GM06990 (cell line): ENCODE data around the gene SLC16A14.

ENCODE experiments used
- DNase-seq: peaks from one replicate; pipeline ENCODE4 v3.0.0-alpha.2; 2011; ENCODE audit not compliant: insufficient read length; ENCODE audit errors: extremely low read depth
- H3K27me3 ChIP-seq: replicated peaks from 2 replicates; pipeline ENCODE4 v1.6.0; 2011; ENCODE audit warnings: low read length; ENCODE audit not compliant: control insufficient read depth, insufficient read depth
- H3K36me3 ChIP-seq: 2 replicates; pipeline ENCODE4 v1.5.1; 2011; ENCODE audit warnings: low read length; ENCODE audit not compliant: control insufficient read depth, insufficient read depth
- H3K4me3 ChIP-seq: replicated peaks from 2 replicates; pipeline ENCODE4 v1.5.1; 2011; ENCODE audit warnings: low read depth, mild to moderate bottlenecking, control low read depth, low read length
- CTCF ChIP-seq: IDR thresholded peaks from 2 replicates; pipeline ENCODE4 v1.5.1; 2011; ENCODE audit warnings: low read length, control low read depth, mild to moderate bottlenecking, inconsistent platforms; ENCODE audit not compliant: insufficient read depth, poor library complexity, severe bottlenecking

The SLC16A14 gene

GRCh38 chr2:230068016-230068650 lies 591 bp downstream of the SLC16A14 start:
- peak; percentile 72 for DNase-seq
- H3K36me3 ChIP-seq, result no peaks in the 10 kb centered on the region
- no peaks in the 10 kb centered on the region for H3K27me3 ChIP-seq
- TF ChIP-seq CTCF, result peak; percentile 32
- peak overlapping the region; percentile 72 for H3K4me3 ChIP-seq

GRCh38 chr2:230060672-230061293 lies 7.9 kb downstream of the SLC16A14 start:
- no peaks in the 10 kb centered on the region for H3K36me3 ChIP-seq
- no peak for DNase-seq
- H3K4me3 ChIP-seq, result no peak overlapping the region
- no peaks in the 10 kb centered on the region for H3K27me3 ChIP-seq
- no peak for TF ChIP-seq CTCF

GRCh38 chr2:230053753-230054478 lies 14.8 kb downstream of the SLC16A14 start:
- no peak for DNase-seq
- no peaks in the 10 kb centered on the region for H3K27me3 ChIP-seq
- no peak overlapping the region for H3K4me3 ChIP-seq
- no peak for TF ChIP-seq CTCF
- H3K36me3 ChIP-seq, result no peaks in the 10 kb centered on the region

GRCh38 chr2:230052299-230052698 lies 16.4 kb downstream of the SLC16A14 start:
- no peak for TF ChIP-seq CTCF
- H3K4me3 ChIP-seq, result no peak overlapping the region
- H3K27me3 ChIP-seq, result no peaks in the 10 kb centered on the region
- H3K36me3 ChIP-seq, result no peaks in the 10 kb centered on the region
- no peak for DNase-seq

GRCh38 chr2:230050136-230050535 lies 18.6 kb downstream of the SLC16A14 start:
- Histone ChIP-seq H3K36me3 (no peaks in the 10 kb centered on the region), H3K4me3 (no peak overlapping the region), H3K27me3 (no peaks in the 10 kb centered on the region)
- DNase-seq, result no peak
- TF ChIP-seq CTCF, result no peak
